GM20000 (cell line): Measurements from ENCODE around the gene DENND2C.

Experiments used
- DNase-seq: peaks from one replicate; pipeline ENCODE4 v3.0.0; 2012; ENCODE audit warnings: low spot score
- TF ChIP-seq, protein P1 (sequence below): IDR thresholded peaks from 2 replicates; pipeline ENCODE4 v1.5.1; 2012; ENCODE audit warnings: mild to moderate bottlenecking, control low read depth; ENCODE audit errors: extremely low read depth, missing control alignments

Gene DENND2C

DNA sequence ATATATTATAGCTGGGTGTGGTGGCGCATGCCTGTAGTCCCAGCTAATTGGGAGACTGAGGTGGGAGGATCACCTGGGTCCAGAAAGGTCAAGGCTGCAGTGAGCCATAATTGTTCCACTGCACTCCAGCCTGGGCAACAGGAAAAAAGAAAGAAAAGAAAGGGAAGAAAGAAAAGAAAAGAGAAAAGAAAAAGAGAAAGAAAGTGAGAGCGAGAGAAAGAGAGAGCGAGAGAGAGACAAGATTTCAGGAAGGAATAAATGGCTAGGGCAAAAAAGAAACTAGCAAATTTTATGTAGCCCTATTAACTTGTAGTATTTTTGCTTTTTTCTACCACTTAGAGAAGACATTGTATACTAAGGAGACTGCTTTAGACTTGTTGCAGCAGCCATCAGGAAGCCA, 40.5 kb upstream of the DENND2C start:
- DNase-seq = no peak
- TF ChIP-seq, protein P1, sequence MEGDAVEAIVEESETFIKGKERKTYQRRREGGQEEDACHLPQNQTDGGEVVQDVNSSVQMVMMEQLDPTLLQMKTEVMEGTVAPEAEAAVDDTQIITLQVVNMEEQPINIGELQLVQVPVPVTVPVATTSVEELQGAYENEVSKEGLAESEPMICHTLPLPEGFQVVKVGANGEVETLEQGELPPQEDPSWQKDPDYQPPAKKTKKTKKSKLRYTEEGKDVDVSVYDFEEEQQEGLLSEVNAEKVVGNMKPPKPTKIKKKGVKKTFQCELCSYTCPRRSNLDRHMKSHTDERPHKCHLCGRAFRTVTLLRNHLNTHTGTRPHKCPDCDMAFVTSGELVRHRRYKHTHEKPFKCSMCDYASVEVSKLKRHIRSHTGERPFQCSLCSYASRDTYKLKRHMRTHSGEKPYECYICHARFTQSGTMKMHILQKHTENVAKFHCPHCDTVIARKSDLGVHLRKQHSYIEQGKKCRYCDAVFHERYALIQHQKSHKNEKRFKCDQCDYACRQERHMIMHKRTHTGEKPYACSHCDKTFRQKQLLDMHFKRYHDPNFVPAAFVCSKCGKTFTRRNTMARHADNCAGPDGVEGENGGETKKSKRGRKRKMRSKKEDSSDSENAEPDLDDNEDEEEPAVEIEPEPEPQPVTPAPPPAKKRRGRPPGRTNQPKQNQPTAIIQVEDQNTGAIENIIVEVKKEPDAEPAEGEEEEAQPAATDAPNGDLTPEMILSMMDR = no peak

- TF ChIP-seq, protein P1 = no peak
- no peak for DNase-seq
Observed at GRCh38 chr1:114707604-114708003, 37.8 kb upstream of the DENND2C start.

GRCh38 chr1:114703242-114703641, 33.4 kb upstream of the DENND2C start:
- DNase-seq = no peak
- TF ChIP-seq, protein P1 = no peak

GRCh38 chr1:114702737-114703136, 32.9 kb upstream of the DENND2C start:
- TF ChIP-seq, protein P1 = no peak
- DNase-seq = peak; percentile 20

GRCh38 chr1:114701931-114702330, 32.1 kb upstream of the DENND2C start:
- DNase-seq = no peak

DNA sequence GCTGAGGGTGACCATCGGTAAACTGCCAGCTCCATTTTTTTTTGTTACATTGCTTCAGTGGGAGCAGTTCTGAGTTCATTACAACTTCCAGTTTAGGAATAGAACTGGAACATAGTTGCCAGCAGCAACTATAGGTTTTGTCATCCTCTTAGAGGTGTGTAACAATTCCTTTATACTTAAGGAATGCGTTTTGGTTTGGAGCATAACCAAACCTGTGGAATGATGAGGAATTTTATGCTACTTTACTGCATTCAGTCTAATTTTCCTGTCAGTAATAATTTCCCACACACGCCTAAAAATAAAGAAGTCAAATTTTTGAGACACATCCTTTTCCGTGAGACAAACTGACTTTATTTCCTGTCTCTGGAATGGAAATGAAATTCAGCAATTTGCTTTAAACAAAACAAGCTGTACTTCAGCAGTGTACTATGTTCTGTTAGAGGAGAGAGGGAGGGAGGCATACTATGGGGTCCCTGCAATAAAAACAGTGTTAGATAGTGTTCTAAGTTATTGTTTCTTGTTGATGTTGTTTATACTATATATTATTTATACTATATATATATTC, 30.3 kb upstream of the DENND2C start:
- TF ChIP-seq, protein P1 = no peak
- DNase-seq = no peak

More at GRCh38 chr1:114701931-114702330, 32.1 kb upstream of the DENND2C start:
- TF ChIP-seq, protein P1 = no peak

GRCh38 chr1:114696810-114697209, 27.0 kb upstream of the DENND2C start:
- no peak for DNase-seq
- TF ChIP-seq, protein P1 = no peak
